HG03139 (cell line): Measurements from ENCODE around the gene PCDHGA4.
"Not testable (repeated sequence)": the region's sequence is repeated elsewhere in the genome, so short reads cannot be mapped to it uniquely, and the experiment has no call there.

Experiments used
- ATAC-seq: cut with Tn5 transposase; IDR thresholded peaks from one replicate; pipeline ENCODE4 v1.9.1; 2021; ENCODE audit not compliant: unreplicated experiment

PCDHGA4 gene

DNA sequence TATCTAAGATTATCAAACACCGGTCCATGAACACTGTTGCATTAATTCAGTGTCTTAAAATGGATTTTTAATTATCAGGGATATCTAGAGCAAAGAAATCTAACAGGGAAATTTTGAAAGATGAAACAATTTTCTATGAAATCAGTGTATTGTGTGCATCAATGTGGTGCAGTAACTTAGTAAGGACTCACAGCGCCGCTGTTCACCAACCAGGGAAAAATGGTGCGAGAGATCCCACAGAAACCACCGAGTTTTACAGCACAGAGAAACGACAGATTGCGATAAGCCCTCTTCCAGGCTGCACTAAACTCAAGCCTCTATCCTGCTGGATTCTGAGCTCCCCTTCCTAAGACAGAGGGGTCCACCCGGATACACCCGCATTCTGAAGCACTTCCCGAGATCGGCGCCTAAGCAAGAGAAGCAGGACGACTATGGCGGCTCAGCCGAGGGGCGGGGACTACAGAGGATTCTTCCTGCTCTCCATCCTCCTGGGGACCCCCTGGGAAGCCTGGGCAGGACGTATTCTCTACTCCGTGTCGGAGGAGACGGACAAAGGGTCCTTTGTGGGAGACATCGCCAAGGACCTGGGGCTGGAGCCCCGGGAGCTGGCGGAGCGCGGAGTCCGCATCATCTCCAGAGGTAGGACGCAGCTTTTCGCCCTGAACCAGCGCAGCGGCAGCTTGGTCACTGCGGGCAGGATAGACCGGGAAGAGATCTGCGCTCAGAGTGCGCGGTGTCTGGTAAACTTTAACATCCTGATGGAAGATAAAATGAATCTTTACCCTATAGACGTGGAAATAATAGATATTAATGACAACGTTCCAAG, 27.9 kb downstream of the PCDHGA4 start, which contains the start of gene PCDHGA7:
Gene PCDHGA7 (plus strand): TSS at position 274 of the 826 bp plus-strand sequence. CDS start 158 bp downstream, at position 432.
- ATAC-seq: no peak

- ATAC-seq: no peak
Measured at GRCh38 chr5:141383345-141383744, 28.5 kb downstream of the PCDHGA4 start.

DNA sequence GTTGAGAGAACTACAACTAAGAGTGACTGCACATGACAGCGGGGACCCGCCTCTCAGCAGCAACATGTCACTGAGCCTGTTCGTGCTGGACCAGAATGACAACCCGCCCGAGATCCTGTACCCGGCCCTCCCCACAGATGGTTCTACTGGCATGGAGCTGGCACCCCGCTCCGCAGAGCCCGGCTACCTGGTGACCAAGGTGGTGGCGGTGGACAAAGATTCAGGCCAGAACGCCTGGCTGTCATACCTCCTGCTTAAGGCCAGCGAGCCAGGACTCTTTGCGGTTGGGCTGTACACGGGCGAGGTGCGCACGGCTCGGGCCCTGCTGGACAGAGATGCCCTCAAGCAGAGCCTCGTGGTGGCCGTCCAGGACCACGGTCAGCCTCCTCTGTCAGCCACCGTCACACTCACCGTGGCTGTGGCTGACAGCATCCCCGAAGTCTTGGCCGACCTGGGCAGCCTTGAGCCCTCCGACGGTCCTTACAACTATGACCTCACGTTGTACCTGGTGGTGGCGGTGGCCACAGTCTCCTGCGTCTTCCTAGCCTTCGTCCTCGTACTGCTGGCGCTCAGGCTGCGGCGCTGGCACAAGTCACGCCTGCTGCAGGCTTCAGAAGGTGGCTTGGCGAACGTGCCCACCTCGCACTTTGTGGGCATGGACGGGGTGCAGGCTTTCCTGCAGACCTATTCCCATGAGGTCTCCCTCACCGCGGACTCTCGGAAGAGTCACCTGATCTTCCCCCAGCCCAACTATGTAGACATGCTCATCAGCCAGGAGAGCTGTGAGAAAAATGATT, 29.8 kb downstream of the PCDHGA4 start:
- ATAC-seq: no peak

DNA sequence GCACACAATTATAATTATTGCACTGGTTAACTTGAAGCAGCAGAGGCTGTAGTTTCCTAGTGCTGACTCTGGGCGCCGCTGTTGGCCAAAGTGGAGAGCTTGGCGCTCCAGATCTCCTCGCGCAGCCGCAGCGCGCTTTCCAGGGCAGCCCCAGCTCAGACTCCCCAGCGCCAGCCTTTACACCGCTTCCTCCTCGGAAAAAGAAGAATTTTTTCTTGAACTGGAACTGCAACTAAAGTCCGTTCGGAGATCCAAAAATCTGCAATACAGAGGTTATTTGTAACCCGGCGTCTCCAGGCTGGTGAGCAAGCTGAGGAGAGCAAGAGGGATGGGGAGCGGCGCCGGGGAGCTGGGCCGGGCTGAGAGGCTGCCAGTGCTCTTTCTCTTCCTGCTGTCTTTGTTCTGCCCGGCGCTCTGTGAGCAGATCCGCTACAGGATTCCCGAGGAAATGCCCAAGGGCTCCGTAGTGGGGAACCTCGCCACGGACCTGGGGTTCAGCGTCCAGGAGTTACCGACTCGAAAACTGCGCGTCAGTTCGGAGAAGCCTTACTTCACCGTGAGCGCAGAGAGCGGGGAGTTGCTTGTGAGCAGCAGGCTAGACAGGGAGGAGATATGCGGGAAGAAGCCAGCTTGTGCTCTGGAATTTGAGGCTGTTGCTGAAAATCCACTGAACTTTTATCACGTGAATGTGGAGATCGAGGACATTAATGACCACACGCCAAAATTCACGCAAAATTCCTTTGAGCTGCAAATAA, 32.9 kb downstream of the PCDHGA4 start, which contains the start of gene PCDHGB4:
Gene PCDHGB4 (plus strand): TSS at position 142 of the 755 bp plus-strand sequence. CDS start 187 bp downstream, at position 329.
- ATAC-seq: not testable (repeated sequence)

GRCh38 chr5:141388661-141389060, 33.8 kb downstream of the PCDHGA4 start:
- ATAC-seq: no peak

DNA sequence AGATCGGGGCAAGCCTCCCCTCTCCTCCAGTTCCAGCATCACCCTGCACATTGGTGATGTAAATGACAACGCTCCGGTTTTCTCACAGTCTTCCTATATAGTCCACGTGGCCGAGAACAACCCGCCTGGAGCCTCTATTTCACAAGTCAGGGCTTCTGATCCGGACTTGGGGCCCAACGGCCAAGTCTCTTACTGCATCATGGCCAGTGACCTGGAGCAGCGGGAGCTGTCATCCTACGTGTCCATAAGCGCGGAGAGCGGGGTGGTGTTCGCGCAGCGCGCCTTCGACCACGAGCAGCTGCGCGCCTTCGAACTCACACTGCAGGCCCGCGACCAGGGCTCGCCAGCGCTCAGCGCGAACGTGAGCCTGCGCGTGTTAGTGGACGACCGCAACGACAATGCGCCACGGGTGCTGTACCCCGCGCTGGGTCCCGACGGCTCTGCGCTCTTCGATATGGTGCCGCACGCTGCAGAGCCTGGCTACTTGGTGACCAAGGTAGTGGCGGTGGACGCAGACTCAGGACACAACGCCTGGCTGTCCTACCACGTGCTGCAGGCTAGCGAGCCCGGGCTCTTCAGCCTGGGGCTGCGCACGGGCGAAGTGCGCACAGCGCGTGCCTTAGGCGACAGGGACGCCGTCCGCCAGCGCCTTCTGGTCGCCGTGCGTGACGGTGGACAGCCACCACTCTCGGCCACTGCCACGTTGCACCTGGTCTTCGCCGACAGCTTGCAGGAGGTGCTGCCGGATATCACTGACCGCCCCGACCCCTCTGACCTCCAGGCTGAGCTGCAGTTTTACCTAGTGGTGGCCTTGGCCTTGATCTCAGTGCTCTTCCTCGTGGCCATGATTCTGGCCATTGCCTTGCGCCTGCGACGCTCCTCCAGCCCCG, 34.6 kb downstream of the PCDHGA4 start:
- ATAC-seq: no peak

DNA sequence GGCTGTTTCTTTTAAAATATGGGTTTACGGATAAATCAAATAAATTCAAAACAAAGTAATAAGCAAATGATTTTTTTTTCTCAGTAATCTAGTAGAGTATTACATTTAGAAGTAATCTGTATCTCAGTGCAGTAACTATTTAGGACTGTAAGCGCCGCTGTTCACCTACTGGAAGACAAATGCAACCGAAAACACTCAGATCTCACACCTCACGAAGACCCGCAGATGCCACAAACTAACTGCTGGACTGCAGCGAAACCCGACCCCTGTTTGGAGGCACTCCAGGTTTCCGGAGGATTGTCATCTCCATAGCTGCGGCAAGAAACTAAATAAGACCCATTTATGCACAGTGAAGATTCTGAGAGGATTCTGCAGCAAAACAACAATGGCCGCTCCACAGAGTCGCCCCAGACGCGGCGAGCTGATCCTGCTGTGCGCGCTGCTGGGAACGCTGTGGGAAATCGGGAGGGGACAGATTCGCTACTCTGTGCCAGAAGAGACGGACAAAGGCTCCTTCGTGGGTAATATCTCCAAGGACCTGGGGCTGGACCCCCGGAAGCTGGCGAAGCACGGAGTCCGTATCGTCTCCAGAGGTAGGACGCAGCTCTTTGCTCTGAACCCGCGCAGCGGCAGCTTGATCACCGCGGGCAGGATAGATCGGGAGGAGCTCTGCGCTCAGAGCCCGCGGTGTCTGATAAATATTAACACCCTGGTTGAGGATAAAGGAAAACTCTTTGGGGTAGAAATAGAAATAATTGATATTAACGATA, 37.8 kb downstream of the PCDHGA4 start, which contains the start of gene PCDHGA8:
Gene PCDHGA8 (plus strand): TSS at position 205 of the 770 bp plus-strand sequence. CDS start 181 bp downstream, at position 386.
- no peak for ATAC-seq

DNA sequence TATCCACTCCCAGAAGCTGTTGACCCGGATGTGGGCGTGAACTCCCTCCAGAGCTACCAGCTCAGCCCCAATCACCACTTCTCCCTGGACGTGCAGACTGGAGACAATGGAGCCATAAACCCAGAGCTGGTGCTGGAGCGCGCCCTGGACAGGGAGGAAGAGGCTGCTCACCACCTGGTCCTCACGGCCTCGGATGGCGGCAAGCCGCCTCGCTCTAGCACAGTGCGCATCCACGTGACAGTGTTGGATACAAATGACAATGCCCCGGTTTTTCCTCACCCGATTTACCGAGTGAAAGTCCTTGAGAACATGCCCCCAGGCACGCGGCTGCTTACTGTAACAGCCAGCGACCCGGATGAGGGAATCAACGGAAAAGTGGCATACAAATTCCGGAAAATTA, 38.4 kb downstream of the PCDHGA4 start:
- no peak for ATAC-seq

- ATAC-seq: not testable (repeated sequence)
Measured at GRCh38 chr5:141394401-141395187, 39.8 kb downstream of the PCDHGA4 start.

DNA sequence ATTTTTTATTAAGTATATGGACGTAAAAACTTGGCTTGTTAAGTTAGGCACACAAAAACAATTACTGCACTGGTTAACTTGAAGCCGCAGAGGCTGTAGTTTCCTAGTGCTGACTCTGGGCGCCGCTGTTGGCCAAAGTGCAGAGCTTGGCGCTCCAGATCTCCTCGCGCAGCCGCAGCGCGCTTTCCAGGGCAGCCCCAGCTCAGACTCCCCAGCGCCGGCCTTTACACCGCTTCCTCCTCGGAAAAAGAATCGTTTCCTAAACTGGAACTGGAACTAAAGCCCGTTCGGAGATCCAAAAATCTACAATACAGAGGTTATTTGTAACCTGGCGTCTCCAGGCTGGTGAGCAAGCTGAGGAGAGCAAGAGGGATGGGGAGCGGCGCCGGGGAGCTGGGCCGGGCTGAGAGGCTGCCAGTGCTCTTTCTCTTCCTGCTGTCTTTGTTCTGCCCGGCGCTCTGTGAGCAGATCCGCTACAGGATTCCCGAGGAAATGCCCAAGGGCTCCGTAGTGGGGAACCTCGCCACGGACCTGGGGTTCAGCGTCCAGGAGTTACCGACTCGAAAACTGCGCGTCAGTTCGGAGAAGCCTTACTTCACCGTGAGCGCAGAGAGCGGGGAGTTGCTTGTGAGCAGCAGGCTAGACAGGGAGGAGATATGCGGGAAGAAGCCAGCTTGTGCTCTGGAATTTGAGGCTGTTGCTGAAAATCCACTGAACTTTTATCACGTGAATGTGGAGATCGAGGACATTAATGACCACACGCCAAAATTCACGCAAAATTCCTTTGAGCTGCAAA, 43.1 kb downstream of the PCDHGA4 start, which contains the start of gene PCDHGB5:
Gene PCDHGB5 (plus strand): TSS at position 192 of the 796 bp plus-strand sequence. CDS start 181 bp downstream, at position 373.
- ATAC-seq: not testable (repeated sequence)

DNA sequence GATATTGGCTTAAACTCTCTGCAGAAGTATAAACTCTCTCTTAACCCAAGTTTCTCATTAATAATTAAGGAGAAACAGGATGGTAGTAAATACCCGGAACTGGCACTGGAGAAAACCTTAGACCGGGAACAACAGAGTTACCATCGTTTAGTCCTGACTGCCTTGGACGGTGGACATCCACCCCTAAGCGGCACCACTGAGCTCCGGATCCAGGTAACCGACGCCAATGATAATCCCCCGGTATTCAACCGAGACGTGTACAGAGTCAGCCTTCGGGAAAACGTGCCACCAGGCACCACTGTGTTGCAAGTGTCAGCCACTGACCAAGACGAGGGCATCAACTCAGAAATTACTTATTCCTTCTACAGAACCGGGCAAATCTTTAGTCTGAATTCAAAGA, 43.8 kb downstream of the PCDHGA4 start:
- no peak for ATAC-seq

DNA sequence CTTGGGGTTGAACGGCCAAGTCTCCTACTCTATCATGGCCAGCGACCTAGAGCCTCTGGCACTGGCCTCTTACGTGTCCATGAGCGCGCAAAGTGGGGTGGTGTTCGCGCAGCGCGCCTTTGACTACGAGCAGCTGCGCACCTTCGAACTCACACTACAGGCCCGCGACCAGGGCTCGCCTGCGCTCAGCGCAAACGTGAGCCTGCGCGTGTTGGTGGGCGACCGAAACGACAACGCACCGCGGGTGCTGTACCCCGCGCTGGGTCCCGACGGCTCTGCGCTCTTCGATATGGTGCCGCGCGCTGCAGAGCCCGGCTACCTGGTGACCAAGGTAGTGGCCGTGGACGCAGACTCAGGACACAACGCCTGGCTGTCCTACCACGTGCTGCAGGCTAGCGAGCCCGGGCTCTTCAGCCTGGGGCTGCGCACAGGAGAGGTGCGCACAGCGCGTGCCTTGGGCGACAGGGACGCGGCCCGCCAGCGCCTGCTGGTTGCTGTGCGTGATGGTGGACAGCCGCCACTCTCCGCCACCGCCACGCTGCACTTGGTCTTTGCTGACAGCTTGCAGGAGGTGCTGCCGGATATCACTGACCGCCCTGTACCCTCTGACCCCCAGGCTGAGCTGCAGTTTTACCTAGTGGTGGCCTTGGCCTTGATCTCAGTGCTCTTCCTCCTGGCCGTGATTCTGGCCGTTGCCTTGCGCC, 44.9 kb downstream of the PCDHGA4 start:
- no peak for ATAC-seq

GRCh38 chr5:141402553-141403243, 47.9 kb downstream of the PCDHGA4 start, which contains the start of gene PCDHGA9:
Gene PCDHGA9 (plus strand): TSS chr5:141402778. CDS start chr5:141402953, 175 bp downstream.
- no peak for ATAC-seq

GRCh38 chr5:141403387-141403786, 48.6 kb downstream of the PCDHGA4 start:
- ATAC-seq: no peak
